ENCODE data around the gene PRCC.

Gene PRCC

GRCh38 chr1:156781585-156782186, 14.4 kb downstream of the PRCC start:
- Histone ChIP-seq H3K9me3 (ENCODE audit: severe bottlenecking) (no peaks in the 10 kb centered on the region), H3K27me3 (ENCODE audit: insufficient read depth, low read depth, severe bottlenecking) (no peaks in the 10 kb centered on the region), H3K36me3 (peaks cover 75% of the 10 kb centered on the region), H3K4me3 (ENCODE audit: low read depth, low read length) (no peak overlapping the region), H3K27ac (no peak overlapping the region)
- TF ChIP-seq CTCF (IDR thresholded peaks at IDR 0.05; ENCODE audit: low read depth, low read length) = no peak
- no peak for DNase-seq

GRCh38 chr1:156785458-156785857, 18.1 kb downstream of the PRCC start:
- peaks cover 84% of the 10 kb centered on the region for H3K36me3 ChIP-seq
- no peaks in the 10 kb centered on the region for H3K9me3 ChIP-seq (ENCODE audit: severe bottlenecking)
- H3K27ac ChIP-seq = no peak overlapping the region
- no peak for DNase-seq
- H3K4me3 ChIP-seq (ENCODE audit: low read depth, low read length) = no peak overlapping the region
- no peak for TF ChIP-seq CTCF (IDR thresholded peaks at IDR 0.05; ENCODE audit: low read depth, low read length)
- H3K27me3 ChIP-seq (ENCODE audit: insufficient read depth, low read depth, severe bottlenecking) = no peaks in the 10 kb centered on the region

GRCh38 chr1:156786640-156787039, 19.3 kb downstream of the PRCC start:
- DNase-seq = no peak
- Histone ChIP-seq H3K4me3 (ENCODE audit: low read depth, low read length) (no peak overlapping the region), H3K36me3 (peaks cover 84% of the 10 kb centered on the region), H3K27me3 (ENCODE audit: insufficient read depth, low read depth, severe bottlenecking) (no peaks in the 10 kb centered on the region), H3K27ac (no peak overlapping the region), H3K9me3 (ENCODE audit: severe bottlenecking) (no peaks in the 10 kb centered on the region)
- TF ChIP-seq CTCF (IDR thresholded peaks at IDR 0.05; ENCODE audit: low read depth, low read length) = no peak

- TF ChIP-seq CTCF (IDR thresholded peaks at IDR 0.05; ENCODE audit: low read depth, low read length) = no peak
- no peak for DNase-seq
- Histone ChIP-seq H3K27ac (no peak overlapping the region), H3K4me3 (ENCODE audit: low read depth, low read length) (no peak overlapping the region), H3K9me3 (ENCODE audit: severe bottlenecking) (no peaks in the 10 kb centered on the region), H3K36me3 (peaks cover 84% of the 10 kb centered on the region), H3K27me3 (ENCODE audit: insufficient read depth, low read depth, severe bottlenecking) (no peaks in the 10 kb centered on the region)
These were observed 20.8 kb downstream of the PRCC start for GRCh38 chr1:156788136-156788535.

GRCh38 chr1:156789621-156790318, 22.4 kb downstream of the PRCC start:
- no peak for TF ChIP-seq CTCF (IDR thresholded peaks at IDR 0.05; ENCODE audit: low read depth, low read length)
- Histone ChIP-seq H3K4me3 (ENCODE audit: low read depth, low read length) (no peak overlapping the region), H3K9me3 (ENCODE audit: severe bottlenecking) (no peaks in the 10 kb centered on the region), H3K27ac (no peak overlapping the region), H3K27me3 (ENCODE audit: insufficient read depth, low read depth, severe bottlenecking) (no peaks in the 10 kb centered on the region), H3K36me3 (peaks cover 84% of the 10 kb centered on the region)
- DNase-seq = no peak

Data from WERI-Rb-1 (cell line).